NT2/D1 (cell line): ENCODE data around the gene ITGA1.
"Not testable (repeated sequence)": the region's sequence is repeated elsewhere in the genome, so short reads cannot be mapped to it uniquely, and the experiment has no call there.

Experiments used
- DNase-seq: peaks from one replicate; pipeline ENCODE4 v3.0.0-alpha.2; 2011; ENCODE audit warnings: low read depth, low spot score
- H3K27me3 ChIP-seq: 2 replicates; pipeline ENCODE4 v1.6.0; 2011; ENCODE audit warnings: mild to moderate bottlenecking; ENCODE audit not compliant: insufficient read length, insufficient read depth
- H3K36me3 ChIP-seq: 2 replicates; pipeline ENCODE4 v1.6.1; 2011; ENCODE audit warnings: mild to moderate bottlenecking, low read length, mixed read lengths; ENCODE audit not compliant: insufficient read depth, insufficient read length
- H3K4me1 ChIP-seq: 2 replicates; pipeline ENCODE4 v1.5.1; 2011; ENCODE audit not compliant: insufficient read depth, insufficient read length
- H3K4me3 ChIP-seq: 2 replicates; pipeline ENCODE4 v1.5.1; 2011; ENCODE audit warnings: low read depth; ENCODE audit not compliant: insufficient read length
- H3K9ac ChIP-seq: 2 replicates; pipeline ENCODE4 v1.6.0; 2011; ENCODE audit warnings: low read depth; ENCODE audit not compliant: insufficient read length
- H3K9me3 ChIP-seq: 2 replicates; pipeline ENCODE4 v1.5.1; 2011; ENCODE audit warnings: mild to moderate bottlenecking, low read length; ENCODE audit not compliant: insufficient read depth
- SUZ12 ChIP-seq: IDR thresholded peaks from 2 replicates; pipeline ENCODE4 v1.6.1; 2011; ENCODE audit not compliant: insufficient read length, insufficient read depth; ENCODE audit errors: extremely low read depth
- YY1 ChIP-seq: IDR thresholded peaks from 2 replicates; pipeline ENCODE4 v1.6.1; 2011; ENCODE audit not compliant: insufficient read length, insufficient read depth
- ZNF274 ChIP-seq: IDR thresholded peaks from 2 replicates; pipeline ENCODE4 v1.6.1; 2011; ENCODE audit warnings: mild to moderate bottlenecking, low read depth, low read length

The ITGA1 gene

DNA sequence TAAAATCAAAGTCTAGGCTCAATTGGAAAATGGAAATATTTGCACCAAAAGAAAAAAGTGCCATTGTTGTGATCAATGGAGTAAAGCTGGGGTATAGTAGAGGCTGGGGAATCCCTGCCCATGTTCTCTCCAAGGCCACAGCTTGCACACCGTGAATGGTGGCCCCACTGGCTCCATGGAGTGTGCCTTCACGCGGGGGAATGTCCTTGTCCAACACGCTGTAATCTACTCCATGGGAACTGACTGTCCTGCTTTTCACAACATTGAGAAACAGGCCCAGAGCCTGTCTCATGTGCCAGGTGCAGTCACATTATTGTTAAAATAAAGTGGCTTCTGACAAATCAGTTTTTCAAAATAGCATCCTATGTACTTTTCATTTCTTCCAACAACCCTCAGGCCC lies 168.3 kb downstream of the ITGA1 start:
- no peak for TF ChIP-seq ZNF274
- TF ChIP-seq SUZ12: no peak
- TF ChIP-seq YY1: no peak
- Histone ChIP-seq H3K4me1 (no peaks in the 10 kb centered on the region), H3K36me3 (no peaks in the 10 kb centered on the region), H3K4me3 (no peak overlapping the region), H3K9ac (no peak overlapping the region), H3K9me3 (no peaks in the 10 kb centered on the region), H3K27me3 (no peaks in the 10 kb centered on the region)
- DNase-seq: no peak

DNA sequence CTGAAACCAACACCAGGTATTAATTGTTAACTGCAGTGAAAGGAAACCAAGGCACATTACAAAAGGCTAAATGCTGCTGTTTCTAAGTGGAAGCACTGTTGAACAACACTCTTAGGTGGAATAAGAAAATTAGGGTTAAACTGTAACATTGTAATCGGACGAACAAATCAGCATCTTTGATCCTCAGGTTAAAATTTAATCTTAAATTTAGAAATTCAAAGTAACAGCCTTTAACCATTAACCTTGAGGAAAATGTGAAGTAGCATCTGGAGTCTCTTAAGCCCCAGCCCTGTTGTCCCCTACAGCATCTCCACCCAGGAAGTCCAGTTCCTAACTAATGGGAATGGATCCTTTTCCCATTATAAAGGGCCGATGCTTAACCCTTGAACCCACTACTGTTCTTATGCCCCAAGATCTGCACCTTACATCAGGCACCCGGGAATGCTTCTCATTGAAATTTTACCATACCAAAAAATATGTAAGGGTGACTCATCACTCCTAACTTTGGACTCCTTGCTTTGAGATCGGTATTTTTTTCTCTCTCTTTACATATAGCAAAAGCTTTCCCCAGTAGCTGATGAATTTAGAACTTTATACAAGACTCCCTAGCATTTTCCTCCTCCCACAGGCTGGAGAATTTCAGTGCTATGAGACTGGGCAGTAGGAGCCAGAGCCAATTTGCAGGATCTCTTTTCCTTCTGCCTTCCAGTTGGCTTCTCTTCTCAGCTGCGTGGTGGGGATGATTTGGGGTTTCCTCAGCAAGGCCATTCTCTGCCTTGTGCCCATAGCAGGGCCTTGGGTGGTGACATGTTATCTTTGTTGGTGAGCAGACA lies 169.4 kb downstream of the ITGA1 start:
- no peaks in the 10 kb centered on the region for H3K36me3 ChIP-seq
- H3K4me1 ChIP-seq: no peaks in the 10 kb centered on the region
- no peak for DNase-seq
- TF ChIP-seq SUZ12 (no peak), ZNF274 (no peak), YY1 (no peak)
- H3K9ac ChIP-seq: no peak overlapping the region
- H3K9me3 ChIP-seq: no peaks in the 10 kb centered on the region
- H3K4me3 ChIP-seq: no peak overlapping the region
- H3K27me3 ChIP-seq: no peaks in the 10 kb centered on the region

DNA sequence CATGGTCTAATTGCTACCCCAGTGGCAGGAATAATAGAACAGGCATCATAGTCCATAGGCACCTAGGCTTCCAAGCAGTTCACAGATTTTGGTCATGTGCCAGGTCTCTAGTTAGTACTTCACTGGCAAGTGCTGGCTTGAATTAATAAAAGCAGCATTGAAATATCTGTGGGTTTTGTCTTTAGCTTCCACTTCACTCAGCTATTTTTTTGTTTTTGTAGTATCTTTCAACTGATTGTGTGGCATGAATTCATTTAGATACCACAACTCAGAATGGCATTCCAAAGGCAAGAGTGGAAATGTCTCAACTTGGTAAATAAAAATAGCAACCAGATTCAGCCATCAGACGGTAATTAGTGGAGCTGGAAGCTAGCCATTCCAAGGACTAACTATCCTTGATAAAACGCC lies 173.6 kb downstream of the ITGA1 start:
- Histone ChIP-seq H3K27me3 (no peaks in the 10 kb centered on the region), H3K4me3 (no peak overlapping the region), H3K36me3 (no peaks in the 10 kb centered on the region), H3K4me1 (no peaks in the 10 kb centered on the region), H3K9me3 (no peaks in the 10 kb centered on the region), H3K9ac (no peak overlapping the region)
- no peak for TF ChIP-seq SUZ12
- TF ChIP-seq YY1: no peak
- no peak for DNase-seq

DNA sequence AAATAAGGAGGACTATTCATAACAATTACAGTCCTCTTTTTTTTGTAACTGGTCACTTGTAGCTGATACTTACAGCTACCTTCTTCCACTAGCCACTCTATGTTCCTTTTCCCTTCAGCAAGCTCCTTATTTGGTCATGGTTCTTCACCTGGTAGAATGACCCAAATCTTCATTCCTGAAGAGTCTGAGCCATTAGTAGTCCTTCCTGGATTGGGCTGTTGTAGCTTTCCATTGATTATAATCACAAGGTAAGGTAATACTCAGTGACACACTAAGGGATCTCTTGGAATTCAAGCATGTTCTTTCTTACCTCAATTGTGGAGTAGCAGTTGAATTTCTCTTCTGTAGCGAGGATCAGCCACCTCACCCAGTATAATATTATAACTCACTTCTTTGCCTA lies 175.9 kb downstream of the ITGA1 start:
- H3K9me3 ChIP-seq: no peaks in the 10 kb centered on the region
- no peaks in the 10 kb centered on the region for H3K36me3 ChIP-seq
- no peak for TF ChIP-seq SUZ12
- no peak for TF ChIP-seq ZNF274
- no peaks in the 10 kb centered on the region for H3K27me3 ChIP-seq
- no peak for DNase-seq
- H3K9ac ChIP-seq: no peak overlapping the region
- no peaks in the 10 kb centered on the region for H3K4me1 ChIP-seq
- H3K4me3 ChIP-seq: no peak overlapping the region

DNA sequence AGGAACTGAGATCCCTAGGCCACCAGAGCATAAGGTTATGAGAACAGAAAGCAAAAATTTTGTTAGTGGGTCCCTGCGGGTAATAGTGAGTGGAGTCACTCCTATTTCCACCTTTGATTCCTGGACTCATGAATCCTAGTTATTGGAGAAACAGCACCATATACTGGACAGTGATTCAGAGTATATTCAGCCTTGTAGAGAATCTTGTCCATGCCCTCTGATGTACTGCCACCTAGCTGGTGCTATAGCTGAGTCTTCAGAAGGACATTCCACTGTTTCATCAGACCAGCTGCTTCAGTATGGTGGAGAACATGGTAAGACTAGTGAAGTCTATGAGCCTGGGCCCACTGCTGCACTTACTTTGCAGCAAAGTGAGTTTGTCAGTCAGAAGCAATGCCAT lies 176.4 kb downstream of the ITGA1 start:
- no peak overlapping the region for H3K4me3 ChIP-seq
- no peaks in the 10 kb centered on the region for H3K36me3 ChIP-seq
- no peak for DNase-seq
- no peak for TF ChIP-seq YY1
- TF ChIP-seq SUZ12: no peak
- no peak for TF ChIP-seq ZNF274
- no peaks in the 10 kb centered on the region for H3K27me3 ChIP-seq
- H3K9me3 ChIP-seq: no peaks in the 10 kb centered on the region
- H3K9ac ChIP-seq: no peak overlapping the region
- no peaks in the 10 kb centered on the region for H3K4me1 ChIP-seq

DNA sequence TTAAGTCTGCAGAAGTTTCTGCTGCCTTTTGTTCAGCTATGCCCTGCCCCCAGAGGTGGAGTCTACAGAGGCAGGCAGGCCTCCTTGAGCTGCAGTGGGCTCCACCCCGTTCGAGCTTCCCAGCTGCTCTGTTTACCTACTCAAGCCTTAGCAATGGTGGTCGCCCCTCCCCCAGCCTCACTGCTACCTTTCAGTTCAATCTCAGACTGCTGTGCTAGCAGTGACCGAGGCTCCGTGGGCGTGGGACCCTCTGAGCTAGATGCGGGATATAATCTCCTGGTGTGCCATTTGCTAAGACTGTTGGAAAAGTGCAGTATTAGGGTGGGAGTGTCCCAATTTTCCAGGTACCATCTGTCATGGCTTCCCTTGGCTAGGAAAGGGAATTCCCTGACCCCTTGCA lies 188.4 kb downstream of the ITGA1 start:
- not testable (repeated sequence) for H3K4me3 ChIP-seq, H3K9ac ChIP-seq, H3K36me3 ChIP-seq, H3K9me3 ChIP-seq, H3K4me1 ChIP-seq, H3K27me3 ChIP-seq, DNase-seq

DNA sequence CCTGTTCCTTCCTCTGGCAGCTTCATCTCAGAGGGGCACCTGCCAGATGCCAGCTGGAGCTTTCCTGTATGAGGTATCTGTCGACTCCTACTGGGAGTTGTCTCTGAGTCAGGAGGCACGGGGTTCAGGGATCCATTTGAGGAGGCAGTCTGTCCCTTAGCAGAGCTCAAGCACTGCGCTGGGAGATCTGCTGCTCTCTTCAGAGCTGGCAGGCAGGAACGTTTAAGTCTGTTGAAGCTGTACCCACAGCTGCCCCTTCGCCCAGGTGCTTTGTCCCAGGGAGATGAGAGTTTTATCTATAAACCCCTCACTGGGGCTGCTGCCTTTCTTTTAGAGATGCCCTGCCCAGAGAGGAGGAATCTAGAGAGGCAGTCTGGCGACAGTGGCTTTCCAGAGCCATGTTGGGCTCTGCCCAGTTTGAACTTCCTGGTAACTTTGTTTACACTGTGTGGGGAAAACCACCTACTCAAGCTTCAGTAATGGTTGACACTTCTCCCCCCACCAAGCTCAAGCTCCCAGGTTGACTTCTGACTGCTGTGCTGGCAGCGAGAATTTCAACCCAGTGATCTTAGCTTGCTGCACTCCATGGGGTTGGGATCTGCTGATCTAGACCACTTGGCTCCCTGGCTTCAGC lies 189.7 kb downstream of the ITGA1 start:
- TF ChIP-seq YY1 (no peak), ZNF274 (no peak), SUZ12 (no peak)
- no peak overlapping the region for H3K4me3 ChIP-seq
- H3K9ac ChIP-seq: no peak overlapping the region
- DNase-seq: no peak
- H3K4me1 ChIP-seq: no peaks in the 10 kb centered on the region
- no peaks in the 10 kb centered on the region for H3K27me3 ChIP-seq
- H3K9me3 ChIP-seq: peaks cover 8% of the 10 kb centered on the region; the same call in 1 of the 2 replicates
- H3K36me3 ChIP-seq: no peaks in the 10 kb centered on the region
